Measurements from ENCODE around the gene SLC1A2. TPM values are rescaled to one million over a fixed set of nuclear protein-coding genes. Genes with fewer than 3 reads are reported as not detected.

Gene SLC1A2
- total RNA-seq = 1.9 and 4.5 TPM in 2 replicates

DNA sequence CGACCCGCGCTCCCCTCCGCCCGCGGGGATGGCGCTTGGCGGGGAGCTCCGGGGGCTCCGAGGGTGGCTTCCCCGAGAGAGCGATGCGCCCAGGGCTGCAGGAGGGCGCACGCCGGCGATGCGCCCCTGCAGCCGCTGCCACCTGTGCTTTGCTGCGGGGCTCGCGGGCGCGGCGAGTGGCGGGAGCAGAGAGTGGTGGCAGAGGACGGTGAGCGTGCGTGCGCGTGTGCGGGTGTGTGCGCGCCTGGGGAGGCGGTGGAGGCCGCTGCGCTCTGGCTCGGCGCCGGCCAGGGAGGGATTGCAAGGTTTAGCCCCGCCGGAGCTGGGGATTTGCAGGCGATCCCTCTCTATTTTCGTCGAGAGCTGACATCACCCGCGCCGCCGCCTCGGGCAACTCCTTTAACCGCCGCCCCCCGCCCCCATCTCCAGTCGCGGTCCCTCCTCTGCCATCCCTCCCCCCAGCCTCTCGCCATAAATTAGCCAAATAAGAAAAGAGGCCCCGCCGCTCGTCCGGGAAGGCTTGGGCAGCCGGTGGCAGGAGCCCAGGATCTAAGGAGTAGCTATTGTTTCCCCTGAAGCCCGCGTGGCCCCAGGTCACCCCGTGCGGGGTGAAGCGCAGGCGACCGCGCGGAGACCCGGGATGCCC, at the start of gene SLC1A2:
Gene SLC1A2 (minus strand): TSS at position 375 of the 646 bp plus-strand sequence. CDS start 592 bp downstream, outside the sequence.

Other genes starting within 250 kb of the SLC1A2 start
- gene PAMR1, start 106.1 kb upstream of the SLC1A2 start, total RNA-seq = 74.1 and 303 TPM in 2 replicates
- gene FJX1, start 198.9 kb upstream of the SLC1A2 start, total RNA-seq = 28.5 and 52.1 TPM in 2 replicates
- gene TRIM44, start 243.2 kb upstream of the SLC1A2 start, total RNA-seq = 31.5 and 35.6 TPM in 2 replicates

All from smooth muscle cell of the pulmonary artery (primary cell).